Neuronal stem cell (in vitro differentiated cells): Measurements from ENCODE around the gene ABLIM2.

Source experiments
- DNase-seq: peaks from one replicate; pipeline ENCODE4 v3.0.0-alpha.2; 2013; ENCODE audit warnings: low spot score
- H2AFZ ChIP-seq: one replicate; pipeline ENCODE4 v1.6.1; 2013; ENCODE audit warnings: mild to moderate bottlenecking, low read length, inconsistent platforms
- H2AK5ac ChIP-seq: 2 replicates; pipeline ENCODE4 v1.6.1; 2013; ENCODE audit warnings: low read depth, mild to moderate bottlenecking, inconsistent platforms, low read length, moderate library complexity, mixed read lengths
- H2BK120ac ChIP-seq: 2 replicates; pipeline ENCODE4 v1.6.1; 2013; ENCODE audit warnings: low read depth, mild to moderate bottlenecking, inconsistent platforms, low read length, moderate library complexity, mixed read lengths
- H2BK12ac ChIP-seq: one replicate; pipeline ENCODE4 v1.6.1; 2013; ENCODE audit warnings: low read length, inconsistent platforms
- H2BK15ac ChIP-seq: 2 replicates; pipeline ENCODE4 v1.6.1; 2013; ENCODE audit warnings: mild to moderate bottlenecking, low read length, inconsistent platforms, mixed read lengths
- H2BK5ac ChIP-seq: one replicate; pipeline ENCODE4 v1.6.1; 2013; ENCODE audit warnings: inconsistent platforms, mild to moderate bottlenecking, low read length, moderate library complexity
- H3K14ac ChIP-seq: one replicate; pipeline ENCODE4 v1.6.1; 2013; ENCODE audit warnings: low read length, inconsistent platforms
- H3K18ac ChIP-seq: 2 replicates; pipeline ENCODE4 v1.6.1; 2013; ENCODE audit warnings: low read length, inconsistent platforms
- H3K23ac ChIP-seq: 2 replicates; pipeline ENCODE4 v1.6.1; 2013; ENCODE audit warnings: low read depth, mild to moderate bottlenecking, mixed read lengths, low read length, inconsistent platforms; ENCODE audit not compliant: poor library complexity
- H3K27ac ChIP-seq: replicated peaks from 3 replicates; pipeline ENCODE4 v1.5.1; 2013; ENCODE audit warnings: low read length, inconsistent platforms
- H3K27me3 ChIP-seq, 3 experiments: 2 replicates each; pipeline ENCODE4 v1.6.1; 2013; ENCODE audit warnings: low read length in 3 of 3, mild to moderate bottlenecking in 2 of 3, inconsistent platforms in 1 of 3, low read depth in 1 of 3, mixed read lengths in 1 of 3, moderate library complexity in 1 of 3; ENCODE audit not compliant: control insufficient read depth in 3 of 3, insufficient read depth in 3 of 3
- H3K36me3 ChIP-seq, 2 donors: replicated peaks in 1 of 2; 2 replicates each; pipeline ENCODE4 v1.6.1; 2013; ENCODE audit warnings: low read length in 2 of 2; ENCODE audit not compliant: control insufficient read depth in 2 of 2, insufficient read depth in 2 of 2
- H3K4ac ChIP-seq: 2 replicates; pipeline ENCODE4 v1.6.1; 2013; ENCODE audit warnings: inconsistent platforms, mild to moderate bottlenecking, low read length, moderate library complexity
- H3K4me1 ChIP-seq, 2 donors: 1 replicate in 1 of 2; 2 replicates in 1 of 2; pipeline ENCODE4 v1.6.1; 2013; ENCODE audit warnings: low read length in 2 of 2, low read depth in 1 of 2; ENCODE audit not compliant: control insufficient read depth in 2 of 2, insufficient read depth in 1 of 2
- H3K4me2 ChIP-seq: one replicate; pipeline ENCODE4 v1.6.1; 2013; ENCODE audit warnings: mild to moderate bottlenecking, low read length, inconsistent platforms; ENCODE audit not compliant: insufficient read depth, poor library complexity, severe bottlenecking
- H3K4me3 ChIP-seq, 2 donors: 2 replicates each; pipeline ENCODE4 v1.5.1; 2013; ENCODE audit warnings: low read length in 2 of 2, mild to moderate bottlenecking in 2 of 2, inconsistent platforms in 1 of 2, moderate library complexity in 1 of 2
- H3K79me1 ChIP-seq: one replicate; pipeline ENCODE4 v1.6.1; 2013; ENCODE audit warnings: low read depth, mild to moderate bottlenecking, inconsistent platforms, low read length, moderate library complexity
- H3K9ac ChIP-seq: one replicate; pipeline ENCODE4 v1.6.1; 2013; ENCODE audit warnings: mild to moderate bottlenecking, low read depth, low read length, inconsistent platforms; ENCODE audit not compliant: poor library complexity
- H3K9me3 ChIP-seq, 2 donors: replicated peaks in 1 of 2; 2 replicates each; pipeline versions ENCODE3 to v1.6.1; 2013; ENCODE audit warnings: low read length in 2 of 2, mild to moderate bottlenecking in 2 of 2, inconsistent platforms in 1 of 2, low read depth in 1 of 2, mixed read lengths in 1 of 2, moderate library complexity in 1 of 2; ENCODE audit not compliant: control insufficient read depth in 2 of 2, insufficient read depth in 1 of 2
- H4K8ac ChIP-seq: one replicate; pipeline ENCODE4 v1.6.1; 2013; ENCODE audit warnings: low read depth, mild to moderate bottlenecking, inconsistent platforms, low read length, moderate library complexity
- H4K91ac ChIP-seq: one replicate; pipeline ENCODE4 v1.6.1; 2013; ENCODE audit warnings: low read length, low read depth, mild to moderate bottlenecking, inconsistent platforms; ENCODE audit not compliant: poor library complexity
- WGBS, 2 donors: extraction: QIAGEN DNeasy Blood & Tissue Kit; methylation state at CpG; one replicate each; pipeline ENCODE4 v1.1.7; 2013; ENCODE audit warnings: missing lambda C conversion rate in 2 of 2, mixed read lengths in 1 of 2; ENCODE audit not compliant: insufficient read length in 2 of 2, insufficient replicate concordance in 1 of 2; ENCODE audit errors: extremely low coverage in 2 of 2; 5-methylcytosine and 5-hydroxymethylcytosine counted together

Gene ABLIM2

GRCh38 chr4:7974425-7974824 is 184.2 kb downstream of the ABLIM2 start:
- Histone ChIP-seq H3K27ac (no peak overlapping the region), H3K36me3 (no peaks in the 10 kb centered on the region), H3K9me3 (no peaks in the 10 kb centered on the region), H4K8ac (no peak overlapping the region), H2BK5ac (no peak overlapping the region), H3K9ac (no peak overlapping the region), H3K14ac (no peak overlapping the region), H3K4me1 (peaks cover 7 to 14% of the 10 kb centered on the region in 2 donors), H3K18ac (no peak overlapping the region), H3K23ac (no peak overlapping the region), H2BK120ac (no peak overlapping the region), H3K4ac (no peak overlapping the region), H2BK12ac (no peak overlapping the region), H3K79me1 (no peaks in the 10 kb centered on the region), H3K4me3 (no peak overlapping the region), H3K27me3 (peaks cover 0 to 12% (median 0%) of the 10 kb centered on the region in 3 experiments), H4K91ac (no peak overlapping the region), H3K4me2 (no peak overlapping the region), H2BK15ac (no peak overlapping the region), H2AFZ (no peak overlapping the region), H2AK5ac (no peak overlapping the region)
- no peak for DNase-seq
- no CpG with 5 or more reads among the region's 1 CpG for WGBS, 2 donors

DNA sequence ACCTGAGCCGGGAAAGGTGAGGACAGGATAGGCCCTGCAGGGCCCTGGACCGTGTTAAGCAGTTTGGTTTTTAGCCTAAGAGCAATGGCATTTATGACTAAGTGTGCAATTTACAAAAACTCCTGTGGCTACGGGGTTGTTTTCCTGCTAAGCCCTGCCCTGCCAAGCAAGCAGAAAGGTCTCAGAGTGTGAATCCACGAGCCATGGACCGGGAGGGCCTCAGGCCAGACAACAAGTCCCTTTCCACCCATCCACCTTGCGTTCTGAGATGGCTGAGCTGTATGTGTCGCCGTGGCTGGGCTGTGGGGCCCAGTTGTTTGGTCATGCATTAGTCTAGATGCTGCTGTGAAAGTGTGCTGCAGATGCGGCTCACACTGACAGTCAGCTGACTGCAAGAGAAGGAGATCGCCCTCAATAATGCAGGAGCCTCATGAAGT is 185.1 kb downstream of the ABLIM2 start:
- no peak overlapping the region for H3K27ac ChIP-seq

GRCh38 chr4:7971881-7972500 is 186.6 kb downstream of the ABLIM2 start:
- H3K4ac ChIP-seq: no peak overlapping the region
- no CpG with 5 or more reads among the region's 13 CpGs for WGBS, 2 donors
- no peak overlapping the region for H3K4me2 ChIP-seq
- H3K23ac ChIP-seq: peak overlapping the region; percentile 23
- H3K9me3 ChIP-seq: no peaks in the 10 kb centered on the region
- H4K91ac ChIP-seq: no peak overlapping the region
- H4K8ac ChIP-seq: no peak overlapping the region
- no peaks in the 10 kb centered on the region for H3K79me1 ChIP-seq
- no peak overlapping the region for H3K9ac ChIP-seq
- H2BK120ac ChIP-seq: no peak overlapping the region
- H2BK5ac ChIP-seq: no peak overlapping the region
- H2BK15ac ChIP-seq: no peak overlapping the region
- no peak overlapping the region for H3K27ac ChIP-seq
- no peaks in the 10 kb centered on the region for H3K27me3 ChIP-seq
- peak overlapping the region; percentile 77 for H2AK5ac ChIP-seq
- no peak overlapping the region for H2BK12ac ChIP-seq
- DNase-seq: no peak
- peak overlapping the region; percentile 54 for H3K18ac ChIP-seq
- H3K14ac ChIP-seq: no peak overlapping the region
- no peaks in the 10 kb centered on the region for H3K36me3 ChIP-seq
- H3K4me1 ChIP-seq: peaks cover 8 to 15% of the 10 kb centered on the region in 2 donors
- H3K4me3 ChIP-seq: peak overlapping the region in 1 of 2 donors; percentile 27
- H2AFZ ChIP-seq: no peak overlapping the region

More for the DNA sequence above, 185.1 kb downstream of the ABLIM2 start:
- H3K18ac ChIP-seq: peak overlapping the region; percentile 24
- peaks cover 7 to 14% of the 10 kb centered on the region in 2 donors for H3K4me1 ChIP-seq
- no peak for DNase-seq
- no peak overlapping the region for H2AFZ ChIP-seq
- no peak overlapping the region for H4K8ac ChIP-seq
- H3K14ac ChIP-seq: peak overlapping the region; percentile 85
- no peaks in the 10 kb centered on the region for H3K79me1 ChIP-seq
- no peak overlapping the region for H2BK12ac ChIP-seq
- H3K4me3 ChIP-seq: peak overlapping the region in 1 of 2 donors; percentile 52
- H3K9ac ChIP-seq: peak overlapping the region; percentile 71
- H3K27me3 ChIP-seq: peaks cover 0 to 4% (median 0%) of the 10 kb centered on the region in 3 experiments
- no peak overlapping the region for H2BK120ac ChIP-seq
- H3K9me3 ChIP-seq: no peaks in the 10 kb centered on the region
- H3K4me2 ChIP-seq: no peak overlapping the region
- H3K23ac ChIP-seq: no peak overlapping the region
- WGBS, 2 donors: no CpG with 5 or more reads among the region's 10 CpGs
- H3K4ac ChIP-seq: no peak overlapping the region
- H2AK5ac ChIP-seq: no peak overlapping the region
- H2BK5ac ChIP-seq: no peak overlapping the region
- H2BK15ac ChIP-seq: no peak overlapping the region
- no peaks in the 10 kb centered on the region for H3K36me3 ChIP-seq
- no peak overlapping the region for H4K91ac ChIP-seq

DNA sequence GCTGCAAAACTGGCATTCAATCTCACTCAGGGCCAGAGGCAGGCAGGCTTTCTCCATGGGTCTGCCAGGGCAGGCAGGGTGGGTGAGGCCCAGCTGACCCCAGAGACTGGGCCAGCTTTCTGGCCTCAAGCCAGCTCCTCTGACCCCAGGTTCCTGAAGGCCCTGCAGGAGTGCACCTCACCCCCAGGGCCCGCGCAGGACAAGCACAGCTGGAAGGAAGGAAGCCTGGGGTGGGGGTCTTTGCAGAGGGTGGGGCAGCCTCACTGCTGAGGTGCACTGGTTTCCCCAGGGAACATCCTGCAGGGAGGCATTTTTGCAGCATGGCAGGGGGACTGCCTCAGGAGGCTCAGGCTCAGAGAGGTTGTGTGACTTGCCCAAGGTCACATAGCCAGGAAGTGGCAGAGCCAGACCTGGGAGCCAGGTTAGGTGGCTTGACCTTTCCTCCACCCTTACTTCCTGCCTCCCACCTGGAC is 187.4 kb downstream of the ABLIM2 start:
- Histone ChIP-seq H2BK12ac (no peak overlapping the region), H3K27ac (no peak overlapping the region), H2BK15ac (no peak overlapping the region), H3K18ac (peak overlapping the region; percentile 51), H3K36me3 (no peaks in the 10 kb centered on the region), H3K27me3 (no peaks in the 10 kb centered on the region), H3K14ac (no peak overlapping the region), H3K4me3 (no peak overlapping the region), H3K79me1 (no peaks in the 10 kb centered on the region), H2AFZ (no peak overlapping the region), H4K8ac (no peak overlapping the region), H3K9me3 (no peaks in the 10 kb centered on the region), H3K9ac (peak overlapping the region; percentile 55), H3K4me1 (peaks cover 8 to 17% of the 10 kb centered on the region in 2 donors), H3K4ac (peak overlapping the region; percentile 4), H2AK5ac (peak overlapping the region; percentile 77), H4K91ac (no peak overlapping the region), H3K4me2 (no peak overlapping the region), H2BK5ac (peak overlapping the region; percentile 27), H2BK120ac (no peak overlapping the region), H3K23ac (peak overlapping the region; percentile 23)
- no peak for DNase-seq
- no CpG with 5 or more reads among the region's 2 CpGs for WGBS, 2 donors
